DOHH2 (cell line): ENCODE measurements around the gene DNAJC11.

Source experiments
- CTCF ChIP-seq: fragments of 200-600 bp; sonication (generic); IDR thresholded peaks from one replicate; pipeline ENCODE4 v1.5.1; 2014; ENCODE audit warnings: antibody characterized with exemption, mild to moderate bottlenecking, low read depth, low read length; ENCODE audit not compliant: poor library complexity, severe bottlenecking
- EZH2phosphoT487 ChIP-seq: fragments of 200-600 bp; sonication (generic); IDR thresholded peaks from 2 replicates; pipeline ENCODE4 v1.6.1; 2017; ENCODE audit warnings: borderline replicate concordance, mild to moderate bottlenecking, antibody characterized with exemption, low read length, moderate library complexity, mixed read lengths

DNA sequence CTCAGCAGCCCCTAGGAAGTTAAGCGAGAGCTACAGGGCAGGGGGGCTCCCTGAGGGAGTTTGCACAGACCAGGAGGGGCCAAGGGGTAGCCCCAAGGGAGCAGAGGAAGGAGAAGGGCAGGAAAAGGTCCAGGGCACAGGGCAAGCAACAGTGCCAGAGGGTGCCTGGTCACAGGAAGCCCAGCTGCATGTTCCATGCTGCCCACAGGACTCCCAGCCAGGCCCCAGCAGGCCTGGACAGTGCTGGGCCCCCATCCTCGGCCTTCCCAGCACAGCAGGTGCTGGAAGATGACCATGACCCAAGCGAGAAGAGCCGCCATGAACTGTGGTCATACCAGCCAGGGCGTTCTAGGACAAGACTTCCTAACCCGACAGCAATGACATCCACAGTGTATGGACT, 110.0 kb downstream of the DNAJC11 start:
- TF ChIP-seq CTCF = no peak
- TF ChIP-seq EZH2phosphoT487 = no peak
